GM21619 (cell line): ENCODE data around the gene KLHL26.
A peak's percentile ranks its signal among the peaks of the same experiment; 100 is the strongest.

Experiments
- ATAC-seq: cut with Tn5 transposase; IDR thresholded peaks from one replicate; pipeline ENCODE4 v1.9.1; 2021; ENCODE audit not compliant: unreplicated experiment

The KLHL26 gene

DNA sequence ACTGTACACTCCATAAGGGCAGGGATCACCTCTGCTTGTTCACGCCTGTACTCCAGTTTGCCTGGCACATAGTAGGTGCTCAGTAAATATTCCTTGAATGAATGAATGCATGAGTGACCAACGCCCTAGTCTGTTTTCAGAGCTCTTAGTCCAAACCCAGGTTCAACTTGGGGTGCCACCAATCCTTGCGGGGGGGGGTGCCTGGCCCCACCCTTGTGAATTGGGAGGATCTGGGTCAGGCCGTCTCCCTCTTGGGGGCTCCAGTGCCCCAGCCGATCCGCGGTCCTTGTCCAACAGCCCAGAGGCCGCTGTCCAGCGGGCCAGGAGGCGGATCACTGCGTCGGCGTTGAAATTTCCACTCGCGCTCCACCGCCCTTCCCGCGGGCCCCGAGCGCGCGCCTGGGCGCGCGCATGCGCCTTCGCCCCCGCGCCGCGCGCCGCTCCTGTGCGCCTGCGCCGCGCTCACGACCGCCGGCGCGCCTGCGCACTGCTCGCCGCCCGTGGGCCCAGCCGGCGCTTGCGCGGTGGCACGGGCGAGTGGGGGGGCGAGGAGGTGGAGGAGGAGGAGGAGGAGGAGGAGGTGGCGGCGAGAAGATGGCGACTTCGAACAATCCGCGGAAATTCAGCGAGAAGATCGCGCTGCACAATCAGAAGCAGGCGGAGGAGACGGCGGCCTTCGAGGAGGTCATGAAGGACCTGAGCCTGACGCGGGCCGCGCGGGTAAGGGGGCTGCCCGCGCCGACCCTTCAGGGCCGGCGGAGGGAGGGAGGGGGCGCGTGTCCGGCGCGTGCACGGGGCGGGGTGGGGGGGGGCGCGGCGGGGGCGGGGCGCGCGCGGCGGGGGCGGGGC lies 46.5 kb downstream of the KLHL26 start, which contains the start of gene CRTC1:
TSS of gene CRTC1 (plus strand) at position 572 of the 849 bp plus-strand sequence. CDS start at position 595, 23 bp downstream.
- ATAC-seq = peak; percentile 56

DNA sequence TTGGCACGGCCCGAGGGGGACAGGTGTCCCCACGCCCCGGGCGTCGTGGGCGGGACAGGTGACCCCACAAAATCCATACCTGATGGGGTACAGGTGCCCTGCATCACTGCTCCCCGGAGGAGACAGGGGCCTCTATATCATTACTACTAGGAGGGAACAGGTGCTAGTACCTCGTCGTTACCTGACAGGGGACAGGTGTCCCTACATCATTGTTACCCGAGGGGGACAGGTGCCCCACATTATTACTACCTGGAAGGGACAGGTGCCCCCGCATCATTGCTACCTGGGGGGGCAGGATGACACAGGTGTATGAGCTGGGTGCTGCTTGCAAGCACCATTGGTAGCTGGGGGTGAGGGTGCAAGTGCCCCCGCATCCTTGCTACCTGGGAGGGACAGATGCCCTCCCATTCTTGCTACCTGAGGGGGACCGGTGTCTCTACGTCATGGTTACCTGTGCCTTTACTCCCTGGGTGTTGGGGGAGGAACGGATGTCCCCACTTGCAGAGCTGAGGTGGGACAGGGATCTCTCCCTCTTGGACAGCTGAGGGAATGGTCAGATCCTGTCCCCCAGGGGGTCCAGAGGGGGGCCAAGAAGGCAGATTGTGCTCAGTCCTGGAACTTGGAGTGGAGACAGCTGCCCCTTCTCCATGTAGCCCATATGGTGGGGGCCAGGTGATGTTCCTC lies 47.3 kb downstream of the KLHL26 start:
- ATAC-seq = peak; percentile 8

- no peak for ATAC-seq
These were observed 47.8 kb downstream of the KLHL26 start for GRCh38 chr19:18684642-18684993.

DNA sequence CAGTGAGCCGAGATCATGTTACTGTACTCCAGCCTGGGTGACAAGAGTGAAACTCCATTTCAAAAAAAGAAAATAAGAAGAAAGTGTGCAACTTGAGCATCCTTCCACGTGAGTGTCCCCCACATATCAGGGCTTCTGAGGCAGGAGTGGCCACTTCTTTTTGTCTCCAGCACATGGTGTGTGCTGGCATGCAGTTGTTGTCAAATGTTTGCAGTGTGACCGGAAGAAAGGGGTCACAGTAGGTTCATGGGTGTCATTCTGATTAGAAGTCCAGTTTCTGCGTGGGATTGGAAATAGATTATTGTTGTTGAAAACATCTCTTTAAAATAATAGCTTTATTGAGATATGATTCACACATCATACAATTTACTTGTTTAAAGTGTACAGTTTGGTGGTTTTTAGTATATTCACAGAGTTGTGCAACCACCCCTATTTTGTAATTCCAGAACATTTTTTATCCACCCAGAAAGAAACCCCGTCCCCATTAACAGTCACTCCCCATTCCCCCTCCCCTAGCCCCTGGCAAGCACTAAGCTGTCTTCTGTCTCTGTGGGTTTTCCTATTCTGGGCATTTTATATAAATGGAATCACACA lies 48.9 kb downstream of the KLHL26 start:
- ATAC-seq = no peak

DNA sequence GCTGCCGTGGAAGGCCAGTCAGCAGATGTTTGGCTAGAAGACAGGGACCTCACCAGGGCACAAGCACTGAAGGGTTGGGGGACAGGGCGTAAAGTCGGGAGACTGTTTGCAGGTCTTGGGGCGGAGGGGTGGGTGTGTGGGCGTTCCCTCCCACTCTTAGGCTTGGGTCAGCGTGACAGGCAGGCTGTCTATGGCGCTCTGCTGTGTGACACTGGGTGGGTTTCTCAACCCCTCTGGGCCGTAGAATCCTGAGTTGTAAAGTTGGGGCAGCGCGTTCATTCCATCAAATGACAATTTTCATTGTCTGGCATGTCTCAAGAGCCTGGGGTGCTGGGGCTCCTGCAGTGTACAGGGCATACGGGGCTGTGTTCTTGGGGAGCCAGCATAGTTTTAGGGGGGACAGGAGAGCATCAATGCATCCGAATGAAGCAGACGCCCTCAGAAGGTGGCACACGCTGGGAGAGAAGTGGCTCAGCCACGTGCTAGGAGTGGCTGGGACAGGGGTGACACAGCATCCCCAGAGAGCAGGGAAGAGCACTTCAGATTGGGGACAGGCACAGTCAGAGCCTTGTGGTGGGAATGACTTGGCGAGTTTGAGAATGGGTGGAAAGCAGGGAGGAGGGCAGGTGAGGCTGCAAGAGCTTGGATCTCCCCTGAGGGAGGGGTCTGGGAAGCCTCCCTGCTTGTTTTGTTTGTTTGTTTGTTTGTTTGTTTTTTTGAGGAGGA lies 51.1 kb downstream of the KLHL26 start:
- no peak for ATAC-seq

GRCh38 chr19:18696023-18696422 lies 59.2 kb downstream of the KLHL26 start:
- no peak for ATAC-seq

DNA sequence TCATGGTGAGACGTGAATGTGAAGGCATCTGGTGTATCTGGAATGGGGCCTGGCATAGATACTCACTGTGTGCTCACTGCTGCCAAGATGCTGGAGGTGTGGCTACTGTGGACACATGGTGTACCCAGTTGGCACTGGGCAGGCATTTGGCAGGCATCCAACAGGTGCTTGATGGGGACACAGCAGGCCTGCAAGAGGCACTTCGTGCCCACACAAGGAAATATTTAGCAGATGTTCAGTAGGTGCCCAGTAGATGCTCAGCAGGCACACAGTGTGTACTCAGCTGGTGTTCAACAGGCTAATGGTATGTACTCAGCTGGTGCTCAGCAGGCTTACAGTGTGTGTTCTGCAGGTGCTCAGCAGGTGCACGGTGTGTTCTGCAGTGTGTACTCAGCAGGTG lies 60.9 kb downstream of the KLHL26 start:
- ATAC-seq = no peak

- no peak for ATAC-seq
These were observed 61.7 kb downstream of the KLHL26 start for GRCh38 chr19:18698321-18699167.

- no peak for ATAC-seq
These were observed 62.7 kb downstream of the KLHL26 start for GRCh38 chr19:18699403-18700054.

- peak; percentile 53 for ATAC-seq
These were observed 63.8 kb downstream of the KLHL26 start for GRCh38 chr19:18700501-18701249.

DNA sequence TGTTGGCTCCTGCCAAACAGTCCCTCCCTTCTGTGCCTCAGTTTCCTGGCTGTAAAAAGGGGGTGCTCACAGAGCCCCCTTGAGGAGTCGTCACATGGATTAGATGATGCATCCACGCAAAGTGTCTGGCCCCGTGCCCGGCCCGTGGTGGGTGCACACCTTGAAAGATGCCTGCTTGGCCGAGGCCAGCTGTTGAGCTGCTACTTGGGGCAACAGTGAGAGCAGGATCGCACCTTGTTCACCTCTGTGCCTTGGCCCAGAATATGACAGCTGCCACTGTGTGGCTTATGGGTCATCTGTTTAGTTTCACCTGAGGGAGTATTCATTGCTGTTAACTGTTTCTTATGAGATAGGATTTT lies 64.4 kb downstream of the KLHL26 start:
- ATAC-seq = peak; percentile 20

- no peak for ATAC-seq
These were observed 67.2 kb downstream of the KLHL26 start for GRCh38 chr19:18704054-18704453.

GRCh38 chr19:18704971-18705370 lies 68.1 kb downstream of the KLHL26 start:
- no peak for ATAC-seq

DNA sequence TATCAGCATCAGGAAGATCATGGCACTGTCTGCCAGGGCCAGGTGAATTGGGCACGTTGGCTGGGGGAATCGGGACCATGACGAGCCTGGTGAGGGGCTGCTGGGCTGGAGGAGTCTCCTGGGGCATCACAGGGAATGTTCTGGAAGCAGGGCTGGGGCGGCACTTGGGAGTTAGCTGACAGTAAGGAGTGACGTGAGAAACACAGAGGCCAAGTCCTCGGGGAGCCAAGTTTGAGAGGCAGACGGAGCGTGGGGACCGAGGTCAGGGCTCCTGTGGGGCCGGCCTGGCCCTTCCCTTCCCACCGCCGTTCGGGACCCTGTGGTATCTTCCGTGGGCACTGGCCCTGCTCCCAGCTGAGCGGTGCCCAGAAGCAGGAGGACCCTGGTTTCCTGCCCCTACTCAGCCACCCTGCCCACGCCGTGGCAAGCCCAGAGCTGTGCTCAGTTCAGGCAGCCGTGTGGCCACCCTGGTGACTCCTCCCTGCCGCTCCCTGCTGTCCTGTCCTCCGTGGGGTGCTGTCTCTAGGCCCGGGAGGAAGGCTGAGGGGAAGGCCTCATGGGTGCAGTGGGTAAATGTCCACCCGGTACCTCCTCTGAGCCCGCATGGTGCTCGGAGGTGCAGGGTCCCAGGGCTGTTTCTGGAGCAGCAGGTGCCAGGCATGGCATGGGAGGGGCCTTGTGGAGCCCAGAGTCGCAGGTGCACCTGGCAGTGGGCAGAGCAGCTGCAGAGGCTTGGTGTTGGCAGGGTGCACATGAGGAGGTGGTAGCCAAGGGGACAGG lies 71.8 kb downstream of the KLHL26 start:
- ATAC-seq = no peak

- no peak for ATAC-seq
These were observed 72.7 kb downstream of the KLHL26 start for GRCh38 chr19:18709546-18709945.

- no peak for ATAC-seq
These were observed 73.4 kb downstream of the KLHL26 start for GRCh38 chr19:18710186-18710585.

DNA sequence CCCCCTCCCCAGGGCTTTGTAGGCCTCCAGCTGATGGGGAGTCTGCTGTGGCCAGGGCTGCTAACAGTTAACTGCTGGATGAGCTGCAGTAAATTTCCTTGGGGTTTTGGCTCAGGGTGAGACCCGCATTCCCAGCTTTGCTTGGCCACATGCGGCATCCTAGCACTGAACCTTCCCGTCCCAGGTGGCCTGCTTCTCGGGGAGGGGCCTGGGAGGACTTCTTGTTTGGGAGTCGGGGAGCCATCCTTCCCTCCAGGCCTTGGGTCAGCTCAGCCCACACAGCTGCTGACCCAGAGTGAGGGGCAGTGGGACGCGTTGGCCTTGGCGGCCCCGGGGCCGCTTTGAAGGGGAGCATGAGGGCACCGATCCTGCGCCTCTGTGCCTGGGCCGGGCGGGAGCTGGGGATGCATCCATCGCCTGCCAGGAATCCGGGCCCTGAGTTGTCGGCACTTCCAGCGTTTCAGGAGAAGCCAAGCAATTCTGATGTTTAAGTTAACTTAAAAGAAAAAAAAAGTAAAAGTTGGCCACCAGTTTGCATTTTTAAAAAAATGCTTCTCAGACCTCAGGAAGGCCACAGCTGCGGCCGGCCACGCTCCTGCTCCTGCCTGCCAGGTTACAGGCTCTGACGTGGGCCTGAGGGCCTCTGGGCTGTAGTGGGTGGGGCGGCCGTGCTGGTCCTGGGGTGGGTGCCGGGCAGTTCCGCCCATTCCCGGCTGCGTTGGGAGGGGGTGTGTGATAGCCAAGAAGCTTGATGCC lies 74.3 kb downstream of the KLHL26 start:
- ATAC-seq = no peak

DNA sequence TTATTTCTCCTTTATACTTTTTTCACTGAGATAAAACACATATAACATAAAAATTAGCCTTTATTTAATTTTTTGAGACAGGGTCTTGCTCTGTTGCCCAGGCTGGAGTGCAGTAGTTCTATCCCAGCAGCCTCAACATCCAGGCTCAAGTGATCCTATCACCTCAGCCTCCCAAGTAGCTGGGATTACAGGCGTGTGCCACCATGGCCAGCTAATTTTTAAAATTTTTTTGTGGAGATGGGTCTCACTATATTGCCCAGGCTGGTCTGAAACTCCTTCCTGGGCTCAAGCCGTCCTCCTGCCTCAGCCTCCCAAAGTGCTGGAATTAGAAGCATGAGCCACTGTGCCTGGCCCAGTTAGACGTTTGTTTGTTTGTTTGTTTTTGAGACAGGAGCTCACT lies 75.1 kb downstream of the KLHL26 start:
- no peak for ATAC-seq
